Suppressor macrophage (primary cell): ENCODE results near the gene AARS2.
A peak's percentile ranks its signal among the peaks of the same experiment; 100 is the strongest.

Source experiments
- DNase-seq, 4 experiments: peaks; one replicate each; pipeline ENCODE4 v3.0.0-alpha.2; 2020 to 2022

The AARS2 gene

DNA sequence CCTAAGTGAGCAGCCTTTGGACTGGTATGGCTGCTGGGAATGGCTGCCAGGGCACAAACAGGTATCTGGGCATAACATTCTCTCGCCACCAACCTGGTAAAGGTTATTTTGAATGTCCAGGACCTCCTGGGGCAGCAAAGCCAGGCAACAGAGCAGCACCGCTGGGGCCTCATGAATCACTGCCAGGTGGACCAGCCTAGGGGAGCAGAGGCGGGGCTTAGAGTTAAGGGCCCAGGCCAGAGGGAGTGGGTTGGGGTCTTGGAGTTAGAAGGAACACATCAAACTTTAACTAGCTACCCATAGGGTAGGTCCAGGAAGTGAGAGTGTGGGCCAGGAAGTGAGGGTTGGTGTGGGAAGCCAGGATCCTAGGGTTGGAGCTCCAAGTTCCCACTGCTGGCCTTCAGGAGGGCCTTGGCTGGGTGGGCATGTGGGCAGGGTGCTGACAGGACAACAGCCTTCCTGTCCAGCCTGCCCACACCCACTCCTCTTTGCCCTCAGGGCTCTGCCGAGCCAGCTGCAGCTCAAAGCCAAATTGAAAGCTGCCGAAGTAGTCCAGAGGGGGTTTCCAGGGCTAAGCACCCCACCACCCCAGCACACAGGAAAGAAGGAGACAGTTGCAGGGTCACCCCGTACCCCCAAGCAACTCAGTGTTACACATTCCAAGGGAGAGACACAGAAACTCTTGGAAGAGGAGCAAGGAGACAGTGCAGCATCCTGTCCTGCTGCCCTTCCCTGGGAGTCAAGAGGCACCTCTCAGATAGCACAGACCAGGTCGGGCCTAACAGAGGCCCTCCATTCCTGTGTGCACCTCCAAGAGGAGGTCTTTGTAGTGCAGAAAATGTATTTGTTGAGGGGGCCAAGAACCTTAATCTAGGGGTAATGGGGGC, 50.4 kb downstream of the AARS2 start:
- peak in 3 of 4 experiments; percentile 55 to 77 (median 65) for DNase-seq

DNA sequence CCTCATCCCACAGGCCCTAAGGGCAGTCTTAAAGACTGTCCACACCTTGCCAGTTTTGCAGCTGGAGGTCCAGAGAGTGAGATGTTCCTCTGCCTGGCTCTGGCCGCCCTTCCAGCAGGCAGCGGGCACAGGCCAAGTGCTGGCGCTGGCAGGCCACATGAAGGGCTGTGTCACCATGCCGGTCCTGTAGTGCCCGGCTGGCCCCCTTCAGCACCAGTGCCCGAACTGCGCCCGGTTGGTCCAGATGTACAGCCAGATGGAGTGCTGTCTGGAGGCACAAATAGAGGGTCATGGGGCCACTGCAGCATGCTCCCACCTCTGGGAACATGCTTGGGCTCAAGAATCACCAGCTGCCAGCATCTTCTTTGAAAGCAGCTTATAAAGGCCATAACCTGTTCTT, 51.6 kb downstream of the AARS2 start:
- no peak for DNase-seq

GRCh38 chr6:44260451-44261297, 52.5 kb downstream of the AARS2 start:
- no peak for DNase-seq

GRCh38 chr6:44260011-44260410, 53.1 kb downstream of the AARS2 start:
- DNase-seq, result no peak

GRCh38 chr6:44258921-44259320, 54.2 kb downstream of the AARS2 start:
- DNase-seq, result no peak

DNA sequence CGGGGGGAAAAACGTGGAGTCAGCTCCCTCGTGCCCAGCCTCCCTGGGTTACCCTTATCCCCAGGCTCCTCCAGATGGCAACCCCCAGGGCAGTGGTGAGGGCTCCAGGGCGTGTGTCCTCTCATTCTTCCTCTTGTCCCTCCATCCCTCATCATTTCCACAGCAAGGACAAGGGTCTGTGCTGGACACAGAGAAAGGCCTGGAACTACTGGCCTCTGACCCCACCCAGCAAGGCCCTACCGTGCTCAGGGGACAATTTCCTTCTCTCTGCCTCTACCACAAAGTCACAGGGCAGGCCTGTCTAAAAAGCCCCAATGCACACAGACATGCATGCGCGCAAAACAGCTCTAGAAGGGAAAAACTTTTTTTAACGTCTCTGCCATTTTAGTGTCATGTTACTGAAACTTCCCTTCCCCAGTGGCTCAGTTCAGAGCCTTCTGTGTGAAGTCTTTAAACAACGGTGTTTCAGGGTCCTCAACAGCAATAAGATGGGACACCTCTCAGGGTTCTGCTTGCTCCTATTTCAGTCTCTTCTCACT, 54.8 kb downstream of the AARS2 start:
- DNase-seq, result no peak

DNA sequence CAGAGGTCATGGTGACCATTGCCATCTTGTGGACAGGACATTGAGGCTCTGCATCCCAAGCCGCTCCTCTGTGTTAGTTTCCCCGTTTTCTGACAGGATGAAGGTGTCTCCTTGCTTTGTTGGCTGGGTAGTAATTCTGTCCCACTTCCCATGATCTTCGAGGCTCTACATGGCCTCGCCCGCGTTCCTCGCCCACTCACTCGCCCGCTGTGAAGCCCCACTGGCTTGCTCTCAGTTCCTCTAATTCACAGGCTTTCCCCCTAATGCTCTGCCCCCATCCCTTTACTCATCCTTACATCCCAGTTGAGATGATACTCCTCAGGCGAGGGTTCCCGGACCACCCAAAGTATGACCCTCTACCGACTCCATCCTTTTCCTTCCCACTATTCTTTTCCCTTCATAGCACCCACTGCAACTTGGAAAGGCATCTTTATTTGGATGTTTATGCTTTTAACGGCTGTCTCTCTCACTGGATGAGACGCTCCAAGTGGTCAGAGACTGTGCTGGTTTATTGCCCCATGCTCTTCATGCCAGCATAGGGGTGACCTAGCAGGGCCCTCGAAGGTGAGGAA, 55.3 kb downstream of the AARS2 start:
- DNase-seq, result peak in 2 of 4 experiments; percentile 81

- peak; percentile 75 to 88 (median 82) for DNase-seq
These were observed 56.0 kb downstream of the AARS2 start, which contains the start of gene SLC35B2 for GRCh38 chr6:44257025-44257752. TSS of gene SLC35B2 (minus strand) at chr6:44257528. CDS start at chr6:44257410, 118 bp downstream.

DNA sequence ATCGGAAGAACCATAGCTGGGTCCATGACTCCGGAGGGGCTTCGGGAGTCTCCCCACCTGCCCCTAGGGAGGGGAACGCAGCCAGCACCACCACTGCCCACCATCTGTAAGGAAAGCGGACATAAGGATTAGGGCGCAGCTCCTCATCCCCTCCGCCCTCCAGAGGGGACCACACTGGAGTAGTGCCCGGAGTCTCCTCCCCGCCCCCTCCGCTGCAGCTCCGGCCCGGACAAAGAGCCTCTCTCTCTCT, 56.4 kb downstream of the AARS2 start:
- peak in 1 of 4 experiments; percentile 47 for DNase-seq

DNA sequence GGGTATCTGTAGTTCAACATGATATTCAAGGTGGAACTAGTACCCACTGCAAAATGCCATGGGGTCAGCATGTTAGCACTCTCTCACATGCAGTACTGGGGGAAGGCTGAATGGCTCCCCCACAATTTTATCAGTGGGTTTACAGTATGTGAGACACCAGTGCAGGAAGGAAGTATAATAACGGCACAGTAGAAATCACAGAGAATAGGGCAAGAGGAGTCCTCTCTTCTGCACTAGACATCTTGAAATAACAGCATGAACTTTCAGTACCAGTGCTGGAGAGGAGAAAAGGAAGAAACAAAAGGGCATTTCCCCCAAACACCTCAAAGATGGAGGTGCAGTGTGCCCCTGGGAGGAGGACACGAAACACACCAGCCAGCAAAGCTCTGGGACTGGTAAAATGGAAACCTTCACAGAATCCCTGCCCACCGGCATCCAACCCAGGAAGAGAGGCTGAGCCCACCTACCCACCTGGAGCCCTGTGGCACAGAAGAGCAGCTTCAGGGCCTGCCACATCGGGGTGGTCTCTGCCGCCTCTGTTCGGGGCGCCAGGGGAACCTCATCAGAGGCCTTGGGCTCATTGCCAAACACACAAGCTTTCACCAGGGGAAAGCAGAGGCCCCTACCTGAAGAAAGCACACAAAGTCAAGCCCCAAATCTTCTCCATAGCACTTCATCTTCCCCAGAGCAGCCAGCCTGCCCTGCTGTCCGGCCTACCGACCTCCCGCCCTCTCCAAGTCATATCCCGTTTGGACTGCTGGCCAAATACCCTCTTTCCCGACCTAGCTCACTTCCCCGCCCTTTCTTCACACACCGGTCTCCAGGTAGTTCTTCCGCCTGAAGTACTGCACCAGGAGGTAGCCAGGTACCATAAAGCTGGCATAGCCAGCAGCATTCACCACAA, 57.0 kb downstream of the AARS2 start:
- no peak for DNase-seq

- peak in 1 of 4 experiments; percentile 18 for DNase-seq
These were observed 57.9 kb downstream of the AARS2 start for GRCh38 chr6:44255105-44255808.

- DNase-seq, result no peak
These were observed 58.7 kb downstream of the AARS2 start for GRCh38 chr6:44254191-44255104.

GRCh38 chr6:44253307-44254101, 59.6 kb downstream of the AARS2 start:
- DNase-seq, result peak; percentile 58 to 78 (median 60)

- no peak for DNase-seq
These were observed 61.3 kb downstream of the AARS2 start for GRCh38 chr6:44251576-44252524.

- no peak for DNase-seq
These were observed 62.4 kb downstream of the AARS2 start for GRCh38 chr6:44250718-44251123.

DNA sequence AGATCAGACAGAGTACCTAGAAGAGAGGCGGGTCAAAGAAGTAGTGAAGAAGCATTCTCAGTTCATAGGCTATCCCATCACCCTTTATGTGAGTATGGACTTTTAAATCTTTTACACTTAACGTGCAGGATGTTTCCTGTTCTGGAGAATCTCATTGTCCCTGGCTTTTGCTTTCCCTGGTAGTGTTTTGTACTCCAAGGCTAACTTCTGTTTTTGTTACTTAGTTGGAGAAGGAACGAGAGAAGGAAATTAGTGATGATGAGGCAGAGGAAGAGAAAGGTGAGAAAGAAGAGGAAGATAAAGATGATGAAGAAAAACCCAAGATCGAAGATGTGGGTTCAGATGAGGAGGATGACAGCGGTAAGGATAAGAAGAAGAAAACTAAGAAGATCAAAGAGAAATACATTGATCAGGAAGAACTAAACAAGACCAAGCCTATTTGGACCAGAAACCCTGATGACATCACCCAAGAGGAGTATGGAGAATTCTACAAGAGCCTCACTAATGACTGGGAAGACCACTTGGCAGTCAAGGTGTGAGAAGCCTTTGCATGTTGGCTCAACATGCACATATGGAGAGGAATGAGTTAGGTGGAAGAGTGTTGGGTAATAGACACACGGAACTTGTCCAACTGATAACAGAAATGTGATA, 63.0 kb downstream of the AARS2 start:
- DNase-seq, result no peak
